ENCODE data around the gene STAT3.

STAT3 gene

GRCh38 chr17:42285346-42286050 is 102.7 kb downstream of the STAT3 start:
- TF ChIP-seq CEBPB (IDR thresholded peaks at IDR 0.05) (no peak), EGR1 (IDR thresholded peaks at IDR 0.05) (no peak), TCF12 (IDR thresholded peaks at IDR 0.05; ENCODE audit: low read depth) (no peak), NFIC (IDR thresholded peaks at IDR 0.05) (no peak), TAF1 (IDR thresholded peaks at IDR 0.05; ENCODE audit: low read depth) (no peak), FOXM1 (IDR thresholded peaks at IDR 0.05; ENCODE audit: borderline replicate concordance, low read depth) (no peak), EP300 (IDR thresholded peaks at IDR 0.05; ENCODE audit: borderline replicate concordance) (no peak)
- TF ChIP-seq, protein P1, sequence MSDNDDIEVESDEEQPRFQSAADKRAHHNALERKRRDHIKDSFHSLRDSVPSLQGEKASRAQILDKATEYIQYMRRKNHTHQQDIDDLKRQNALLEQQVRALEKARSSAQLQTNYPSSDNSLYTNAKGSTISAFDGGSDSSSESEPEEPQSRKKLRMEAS (IDR thresholded peaks at IDR 0.05): no peak
- TF ChIP-seq, protein P2, sequence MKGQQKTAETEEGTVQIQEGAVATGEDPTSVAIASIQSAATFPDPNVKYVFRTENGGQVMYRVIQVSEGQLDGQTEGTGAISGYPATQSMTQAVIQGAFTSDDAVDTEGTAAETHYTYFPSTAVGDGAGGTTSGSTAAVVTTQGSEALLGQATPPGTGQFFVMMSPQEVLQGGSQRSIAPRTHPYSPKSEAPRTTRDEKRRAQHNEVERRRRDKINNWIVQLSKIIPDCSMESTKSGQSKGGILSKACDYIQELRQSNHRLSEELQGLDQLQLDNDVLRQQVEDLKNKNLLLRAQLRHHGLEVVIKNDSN (IDR thresholded peaks at IDR 0.05): no peak

- TF ChIP-seq TAF1 (IDR thresholded peaks at IDR 0.05; ENCODE audit: low read depth) (no peak), CEBPB (IDR thresholded peaks at IDR 0.05) (no peak), CREB1 (IDR thresholded peaks at IDR 0.05; ENCODE audit: low read depth) (no peak), NFIC (IDR thresholded peaks at IDR 0.05) (no peak), TEAD4 (IDR thresholded peaks at IDR 0.05) (no peak), RAD21 (IDR thresholded peaks at IDR 0.05; ENCODE audit: low read depth) (no peak), FOXM1 (IDR thresholded peaks at IDR 0.05; ENCODE audit: borderline replicate concordance, low read depth) (no peak), EP300 (IDR thresholded peaks at IDR 0.05; ENCODE audit: borderline replicate concordance) (no peak), EGR1 (IDR thresholded peaks at IDR 0.05) (no peak), TCF12 (IDR thresholded peaks at IDR 0.05; ENCODE audit: low read depth) (no peak), YY1 (IDR thresholded peaks at IDR 0.05; ENCODE audit: low read depth) (no peak), ZBTB7A (IDR thresholded peaks at IDR 0.05; ENCODE audit: low read depth) (no peak)
- TF ChIP-seq, protein P3, sequence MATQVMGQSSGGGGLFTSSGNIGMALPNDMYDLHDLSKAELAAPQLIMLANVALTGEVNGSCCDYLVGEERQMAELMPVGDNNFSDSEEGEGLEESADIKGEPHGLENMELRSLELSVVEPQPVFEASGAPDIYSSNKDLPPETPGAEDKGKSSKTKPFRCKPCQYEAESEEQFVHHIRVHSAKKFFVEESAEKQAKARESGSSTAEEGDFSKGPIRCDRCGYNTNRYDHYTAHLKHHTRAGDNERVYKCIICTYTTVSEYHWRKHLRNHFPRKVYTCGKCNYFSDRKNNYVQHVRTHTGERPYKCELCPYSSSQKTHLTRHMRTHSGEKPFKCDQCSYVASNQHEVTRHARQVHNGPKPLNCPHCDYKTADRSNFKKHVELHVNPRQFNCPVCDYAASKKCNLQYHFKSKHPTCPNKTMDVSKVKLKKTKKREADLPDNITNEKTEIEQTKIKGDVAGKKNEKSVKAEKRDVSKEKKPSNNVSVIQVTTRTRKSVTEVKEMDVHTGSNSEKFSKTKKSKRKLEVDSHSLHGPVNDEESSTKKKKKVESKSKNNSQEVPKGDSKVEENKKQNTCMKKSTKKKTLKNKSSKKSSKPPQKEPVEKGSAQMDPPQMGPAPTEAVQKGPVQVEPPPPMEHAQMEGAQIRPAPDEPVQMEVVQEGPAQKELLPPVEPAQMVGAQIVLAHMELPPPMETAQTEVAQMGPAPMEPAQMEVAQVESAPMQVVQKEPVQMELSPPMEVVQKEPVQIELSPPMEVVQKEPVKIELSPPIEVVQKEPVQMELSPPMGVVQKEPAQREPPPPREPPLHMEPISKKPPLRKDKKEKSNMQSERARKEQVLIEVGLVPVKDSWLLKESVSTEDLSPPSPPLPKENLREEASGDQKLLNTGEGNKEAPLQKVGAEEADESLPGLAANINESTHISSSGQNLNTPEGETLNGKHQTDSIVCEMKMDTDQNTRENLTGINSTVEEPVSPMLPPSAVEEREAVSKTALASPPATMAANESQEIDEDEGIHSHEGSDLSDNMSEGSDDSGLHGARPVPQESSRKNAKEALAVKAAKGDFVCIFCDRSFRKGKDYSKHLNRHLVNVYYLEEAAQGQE (IDR thresholded peaks at IDR 0.05; ENCODE audit: low read depth): no peak
- TF ChIP-seq, protein P2 (IDR thresholded peaks at IDR 0.05): no peak
- TF ChIP-seq, protein P1 (IDR thresholded peaks at IDR 0.05): no peak
These were observed 103.7 kb downstream of the STAT3 start for GRCh38 chr17:42284566-42284965.

DNA sequence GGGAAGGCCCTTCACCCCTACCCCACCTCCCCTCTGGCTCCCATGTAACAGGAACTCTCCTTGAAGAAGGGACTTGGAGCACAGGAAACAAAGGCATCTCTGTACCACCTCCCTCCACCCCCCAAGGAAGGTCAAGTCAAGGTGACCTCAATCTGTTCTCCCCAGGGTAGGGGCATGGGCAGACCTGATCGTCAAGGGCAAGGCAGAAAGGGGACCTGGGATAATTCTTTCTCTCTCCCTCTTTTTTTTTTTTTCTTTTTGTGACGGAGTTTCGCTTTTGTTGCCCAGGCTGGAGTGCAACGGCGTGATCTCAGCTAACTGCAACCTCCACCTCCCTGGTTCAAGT is 104.2 kb downstream of the STAT3 start:
- TF ChIP-seq NFIC (IDR thresholded peaks at IDR 0.05): no peak
- TF ChIP-seq, protein P3 (IDR thresholded peaks at IDR 0.05; ENCODE audit: low read depth): no peak
- TF ChIP-seq, protein P1 (IDR thresholded peaks at IDR 0.05): no peak
- TF ChIP-seq CREB1 (IDR thresholded peaks at IDR 0.05; ENCODE audit: low read depth): no peak
- TF ChIP-seq TEAD4 (IDR thresholded peaks at IDR 0.05): no peak
- TF ChIP-seq EP300 (IDR thresholded peaks at IDR 0.05; ENCODE audit: borderline replicate concordance): no peak
- TF ChIP-seq FOXM1 (IDR thresholded peaks at IDR 0.05; ENCODE audit: borderline replicate concordance, low read depth): no peak
- no peak for TF ChIP-seq TCF12 (IDR thresholded peaks at IDR 0.05; ENCODE audit: low read depth)
- no peak for TF ChIP-seq RAD21 (IDR thresholded peaks at IDR 0.05; ENCODE audit: low read depth)
- no peak for TF ChIP-seq ZBTB7A (IDR thresholded peaks at IDR 0.05; ENCODE audit: low read depth)
- TF ChIP-seq YY1 (IDR thresholded peaks at IDR 0.05; ENCODE audit: low read depth): no peak
- no peak for TF ChIP-seq EGR1 (IDR thresholded peaks at IDR 0.05)
- TF ChIP-seq CEBPB (IDR thresholded peaks at IDR 0.05): no peak

GRCh38 chr17:42283241-42284023 is 104.8 kb downstream of the STAT3 start:
- TF ChIP-seq, protein P2 (IDR thresholded peaks at IDR 0.05): no peak
- TF ChIP-seq FOXM1 (IDR thresholded peaks at IDR 0.05; ENCODE audit: borderline replicate concordance, low read depth): no peak
- TF ChIP-seq TAF1 (IDR thresholded peaks at IDR 0.05; ENCODE audit: low read depth): no peak
- TF ChIP-seq, protein P3 (IDR thresholded peaks at IDR 0.05; ENCODE audit: low read depth): no peak
- TF ChIP-seq TEAD4 (IDR thresholded peaks at IDR 0.05): no peak
- TF ChIP-seq EP300 (IDR thresholded peaks at IDR 0.05; ENCODE audit: borderline replicate concordance): no peak
- TF ChIP-seq CREB1 (IDR thresholded peaks at IDR 0.05; ENCODE audit: low read depth): no peak
- TF ChIP-seq EGR1 (IDR thresholded peaks at IDR 0.05): no peak

Measured in Ishikawa (cell line).